H9 (cell line): ENCODE measurements around the gene CARS1. TPM values are rescaled to one million over a fixed set of nuclear protein-coding genes. Genes with fewer than 3 reads are reported as not detected.

Source experiments
- DNase-seq: peaks from one replicate; pipeline ENCODE4 v3.0.0-alpha.2; 2017
- H2AFZ ChIP-seq: one replicate; pipeline ENCODE4 v1.6.1; 2013; ENCODE audit warnings: mild to moderate bottlenecking, low read length, control low read depth, moderate library complexity
- H2AK5ac ChIP-seq: 2 replicates; pipeline ENCODE4 v1.6.1; 2013; ENCODE audit warnings: low read length, control low read depth, mixed read lengths; ENCODE audit not compliant: insufficient read length
- H2BK120ac ChIP-seq: one replicate; pipeline ENCODE4 v1.6.1; 2013; ENCODE audit warnings: low read depth, mild to moderate bottlenecking, low read length, control low read depth, inconsistent platforms; ENCODE audit not compliant: poor library complexity, severe bottlenecking
- H2BK12ac ChIP-seq: 2 replicates; pipeline ENCODE4 v1.6.1; 2013; ENCODE audit warnings: low read length, control low read depth, mixed read lengths, low read depth; ENCODE audit not compliant: insufficient read length
- H2BK15ac ChIP-seq: 2 replicates; pipeline ENCODE4 v1.6.1; 2013; ENCODE audit warnings: low read depth, low read length, control low read depth
- H2BK20ac ChIP-seq: one replicate; pipeline ENCODE4 v1.6.1; 2013; ENCODE audit warnings: low read depth, mild to moderate bottlenecking, low read length, control low read depth, inconsistent platforms; ENCODE audit not compliant: poor library complexity, severe bottlenecking
- H2BK5ac ChIP-seq: 2 replicates; pipeline ENCODE4 v1.6.1; 2013; ENCODE audit warnings: low read length, control low read depth, mixed read lengths; ENCODE audit not compliant: insufficient read length
- H3K14ac ChIP-seq: 2 replicates; pipeline ENCODE4 v1.6.1; 2013; ENCODE audit warnings: low read length, control low read depth; ENCODE audit not compliant: insufficient read depth
- H3K18ac ChIP-seq: 2 replicates; pipeline ENCODE4 v1.6.1; 2013; ENCODE audit warnings: low read depth, mild to moderate bottlenecking, mixed read lengths, low read length, control low read depth; ENCODE audit not compliant: insufficient read length
- H3K23ac ChIP-seq: 2 replicates; pipeline ENCODE4 v1.6.1; 2013; ENCODE audit warnings: low read length, control low read depth, mixed read lengths, low read depth; ENCODE audit not compliant: insufficient read length
- H3K23me2 ChIP-seq: 2 replicates; pipeline ENCODE4 v1.6.1; 2013; ENCODE audit warnings: low read depth, mild to moderate bottlenecking, mixed read lengths, low read length, control low read depth; ENCODE audit not compliant: insufficient read length, poor library complexity, severe bottlenecking
- H3K27ac ChIP-seq: 2 replicates; pipeline ENCODE4 v1.5.1; 2013; ENCODE audit warnings: low read length, control low read depth, mixed read lengths, low read depth; ENCODE audit not compliant: insufficient read length
- H3K27me3 ChIP-seq: 2 replicates; pipeline ENCODE4 v1.6.1; 2013; ENCODE audit warnings: low read length, control low read depth, inconsistent platforms; ENCODE audit not compliant: insufficient read depth
- H3K4ac ChIP-seq: 2 replicates; pipeline ENCODE4 v1.6.1; 2013; ENCODE audit warnings: low read depth, mild to moderate bottlenecking, control low read depth, inconsistent platforms, low read length, moderate library complexity
- H3K4me1 ChIP-seq: 2 replicates; pipeline ENCODE4 v1.6.1; 2013; ENCODE audit warnings: low read length, control low read depth, inconsistent platforms; ENCODE audit not compliant: insufficient read depth
- H3K4me2 ChIP-seq: 2 replicates; pipeline ENCODE4 v1.6.1; 2013; ENCODE audit warnings: low read length, control low read depth, mixed read lengths; ENCODE audit not compliant: insufficient read length, insufficient read depth
- H3K56ac ChIP-seq: 2 replicates; pipeline ENCODE4 v1.6.1; 2013; ENCODE audit warnings: low read depth, mild to moderate bottlenecking, mixed read lengths, low read length, control low read depth; ENCODE audit not compliant: insufficient read length
- H3K79me1 ChIP-seq: 2 replicates; pipeline ENCODE4 v1.6.1; 2013; ENCODE audit warnings: low read depth, mild to moderate bottlenecking, moderate library complexity, low read length, control low read depth, inconsistent platforms; ENCODE audit not compliant: insufficient read depth, poor library complexity, severe bottlenecking
- H3K79me2 ChIP-seq: 2 replicates; pipeline ENCODE4 v1.6.1; 2013; ENCODE audit warnings: low read length, control low read depth, inconsistent platforms; ENCODE audit not compliant: insufficient read depth
- H3K9ac ChIP-seq: 2 replicates; pipeline ENCODE4 v1.6.1; 2013; ENCODE audit warnings: low read length, control low read depth, mixed read lengths; ENCODE audit not compliant: insufficient read length; ENCODE audit errors: extremely low read depth
- H3K9me3 ChIP-seq: one replicate; pipeline ENCODE4 v1.6.1; 2013; ENCODE audit warnings: low read depth, low read length, inconsistent platforms; ENCODE audit not compliant: control insufficient read depth
- H3T11ph ChIP-seq: one replicate; pipeline ENCODE4 v1.6.1; 2013; ENCODE audit warnings: mild to moderate bottlenecking, low read length, control low read depth, inconsistent platforms
- H4K20me1 ChIP-seq: one replicate; pipeline ENCODE4 v1.6.1; 2013; ENCODE audit not compliant: control insufficient read depth, insufficient read length, insufficient read depth
- H4K5ac ChIP-seq: 2 replicates; pipeline ENCODE4 v1.6.1; 2013; ENCODE audit warnings: low read depth, mild to moderate bottlenecking, mixed read lengths, low read length, control low read depth; ENCODE audit not compliant: insufficient read length
- H4K8ac ChIP-seq: replicated peaks from 2 replicates; pipeline ENCODE4 v1.6.1; 2013; ENCODE audit warnings: low read length, control low read depth, mixed read lengths, low read depth; ENCODE audit not compliant: insufficient read length
- H4K91ac ChIP-seq: 2 replicates; pipeline ENCODE4 v1.6.1; 2013; ENCODE audit warnings: low read depth, mild to moderate bottlenecking, moderate library complexity, mixed read lengths, low read length, control low read depth; ENCODE audit not compliant: insufficient read length
- H3K27ac Mint-ChIP-seq, 3 experiments: 2 replicates in 2 of 3; 3 replicates in 1 of 3; pipeline ENCODE4 v1.8.0; 2020 to 2021; ENCODE audit warnings: mixed read lengths in 3 of 3, mild to moderate bottlenecking in 1 of 3, moderate library complexity in 1 of 3
- H3K27me3 Mint-ChIP-seq: 2 replicates; pipeline ENCODE4 v1.8.0; 2021; ENCODE audit warnings: low read depth, mild to moderate bottlenecking, moderate library complexity, mixed read lengths
- H3K36me3 Mint-ChIP-seq, 3 experiments: 2 replicates in 2 of 3; 3 replicates in 1 of 3; pipeline ENCODE4 v1.8.0; 2020 to 2021; ENCODE audit warnings: low read depth in 3 of 3, mixed read lengths in 3 of 3; ENCODE audit not compliant: insufficient read depth in 1 of 3
- H3K4me1 Mint-ChIP-seq, 2 experiments: 2 replicates each; pipeline ENCODE4 v1.8.0; 2020; ENCODE audit warnings: mixed read lengths in 2 of 2
- H3K4me3 Mint-ChIP-seq, 2 experiments: 2 replicates in 1 of 2; 3 replicates in 1 of 2; pipeline ENCODE4 v1.8.0; 2020 to 2021; ENCODE audit warnings: mild to moderate bottlenecking in 2 of 2, mixed read lengths in 2 of 2, moderate library complexity in 1 of 2
- H3K9me3 Mint-ChIP-seq, 2 experiments: 2 replicates in 1 of 2; 3 replicates in 1 of 2; pipeline ENCODE4 v1.8.0; 2020; ENCODE audit warnings: mild to moderate bottlenecking in 2 of 2, mixed read lengths in 2 of 2, moderate library complexity in 1 of 2
- CTCF ChIP-seq: fragments of 200-600 bp; sonication (generic); conservative IDR thresholded peaks from 3 replicates; pipeline ENCODE4 v1.8.0; 2021; ENCODE audit warnings: antibody characterized with exemption, mild to moderate bottlenecking
- WGBS: extraction: QIAGEN DNeasy Blood & Tissue Kit; methylation state at CpG from one replicate; pipeline ENCODE4 v1.1.7; 2013; ENCODE audit warnings: missing lambda C conversion rate, low lambda C conversion rate, mixed read lengths; ENCODE audit not compliant: insufficient read length; ENCODE audit errors: extremely low coverage; 5-methylcytosine and 5-hydroxymethylcytosine counted together
- total RNA-seq: library from RNA; stranded (reverse); gene quantifications from 2 replicates; pipeline ENCODE4 v1.2.1, GENCODE V29; 2021

The CARS1 gene
- total RNA-seq, 1 experiment from 2014 or later = 92.3 TPM

- Mint-ChIP-seq H3K9me3 (no peaks in the 10 kb centered on the region), H3K36me3 (peaks cover 67 to 95% (median 83%) of the 10 kb centered on the region in 3 experiments), H3K27ac (no peak overlapping the region), H3K4me3 (no peak overlapping the region), H3K4me1 (peaks cover 25 to 30% of the 10 kb centered on the region in 2 experiments), H3K27me3 (no peaks in the 10 kb centered on the region)
- Histone ChIP-seq H4K91ac (no peak overlapping the region), H2BK15ac (no peak overlapping the region), H3K4me1 (peaks cover 4% of the 10 kb centered on the region; the same call in 1 of the 2 replicates), H3K79me1 (peaks cover 2% of the 10 kb centered on the region), H2AFZ (no peak overlapping the region), H3K4ac (no peak overlapping the region), H3T11ph (no peak overlapping the region), H3K27me3 (no peaks in the 10 kb centered on the region), H2BK20ac (no peak overlapping the region), H3K23ac (no peak overlapping the region), H4K20me1 (no peaks in the 10 kb centered on the region), H2BK120ac (no peak overlapping the region), H3K79me2 (peaks cover 4% of the 10 kb centered on the region), H4K8ac (no peak overlapping the region), H3K18ac (no peak overlapping the region), H3K23me2 (no peaks in the 10 kb centered on the region), H2BK5ac (no peak overlapping the region), H4K5ac (no peak overlapping the region), H3K9ac (no peak overlapping the region), H3K4me2 (no peak overlapping the region), H3K27ac (no peak overlapping the region), H3K9me3 (no peaks in the 10 kb centered on the region), H2AK5ac (no peak overlapping the region), H3K14ac (no peak overlapping the region), H3K56ac (no peak overlapping the region), H2BK12ac (no peak overlapping the region)
- no peak for TF ChIP-seq CTCF
- WGBS = no CpG with 5 or more reads among the region's 6 CpGs
- no peak for DNase-seq
Measured at GRCh38 chr11:2963761-2964160, 93.5 kb downstream of the CARS1 start.
